Ecto neural progenitor cell (in vitro differentiated cells): ENCODE data around the gene ATP23.

Experiments used
- DNase-seq: peaks from one replicate; pipeline ENCODE4 v3.0.0-alpha.2; 2018; ENCODE audit warnings: low spot score

Gene ATP23

DNA sequence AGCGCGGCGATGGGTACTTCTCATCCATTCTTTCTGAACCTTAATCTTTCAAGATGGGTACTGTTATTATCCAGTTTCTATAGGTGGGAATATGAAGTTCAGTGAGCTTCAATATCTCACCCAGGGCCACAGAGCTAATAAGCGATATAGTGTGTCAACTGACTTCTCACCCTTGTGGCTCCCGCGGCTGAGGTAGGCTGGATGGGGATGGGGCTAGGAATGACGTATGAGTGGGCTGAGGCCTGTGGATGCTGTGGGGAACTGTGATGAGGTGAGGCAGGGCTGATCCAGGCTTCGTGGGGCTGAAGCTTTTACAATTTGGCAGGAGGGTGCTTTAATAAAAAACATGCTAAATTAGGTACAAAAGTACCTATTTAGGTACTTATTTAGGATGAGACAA is 32.9 kb upstream of the ATP23 start:
- no peak for DNase-seq

GRCh38 chr12:57909056-57909455 is 32.3 kb upstream of the ATP23 start:
- DNase-seq, result no peak

- no peak for DNase-seq
These were observed 31.8 kb upstream of the ATP23 start for GRCh38 chr12:57909611-57910010.

- DNase-seq, result no peak
These were observed 23.2 kb upstream of the ATP23 start for GRCh38 chr12:57918147-57918546.

- DNase-seq, result no peak
These were observed 14.3 kb upstream of the ATP23 start for GRCh38 chr12:57927086-57927485.

- DNase-seq, result no peak
These were observed 12.1 kb upstream of the ATP23 start for GRCh38 chr12:57929092-57929830.

DNA sequence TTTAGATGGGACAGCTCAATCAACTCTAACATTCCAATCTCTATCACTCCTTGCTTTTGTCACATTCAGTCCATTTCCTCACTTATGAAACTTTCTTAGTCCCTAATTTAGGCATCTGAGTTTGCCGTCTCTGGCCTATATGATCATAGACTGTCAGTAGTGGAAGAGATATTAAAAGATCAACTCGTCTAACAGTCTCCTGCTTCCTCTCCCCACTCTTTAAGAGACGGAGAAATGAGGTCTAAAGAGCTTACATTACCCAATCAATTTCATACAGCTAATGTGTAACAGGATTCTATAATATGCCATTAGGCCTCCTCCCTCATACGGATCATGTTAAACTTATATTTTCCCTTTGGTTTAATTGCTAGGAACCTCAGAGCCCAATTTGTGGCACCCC is 6.5 kb upstream of the ATP23 start:
- no peak for DNase-seq

DNA sequence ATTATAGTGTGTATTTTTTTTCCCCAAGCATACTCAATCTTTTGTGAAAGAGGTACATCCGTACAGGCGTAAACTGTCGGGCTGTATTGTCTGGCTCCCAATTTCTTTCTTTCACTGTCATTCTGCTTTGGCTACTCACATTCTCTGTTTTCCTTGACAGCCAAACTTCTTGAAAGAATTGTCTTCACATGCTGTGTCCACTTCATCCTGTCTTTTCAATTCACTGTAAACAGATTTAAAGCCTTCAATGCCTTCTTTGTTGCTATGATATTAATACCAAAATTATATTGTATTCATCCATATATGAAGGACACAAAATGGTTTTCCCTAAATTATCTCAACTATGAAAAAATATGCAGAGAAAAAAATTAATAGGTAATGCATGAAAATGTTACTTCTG is 6.0 kb upstream of the ATP23 start:
- DNase-seq, result no peak

DNA sequence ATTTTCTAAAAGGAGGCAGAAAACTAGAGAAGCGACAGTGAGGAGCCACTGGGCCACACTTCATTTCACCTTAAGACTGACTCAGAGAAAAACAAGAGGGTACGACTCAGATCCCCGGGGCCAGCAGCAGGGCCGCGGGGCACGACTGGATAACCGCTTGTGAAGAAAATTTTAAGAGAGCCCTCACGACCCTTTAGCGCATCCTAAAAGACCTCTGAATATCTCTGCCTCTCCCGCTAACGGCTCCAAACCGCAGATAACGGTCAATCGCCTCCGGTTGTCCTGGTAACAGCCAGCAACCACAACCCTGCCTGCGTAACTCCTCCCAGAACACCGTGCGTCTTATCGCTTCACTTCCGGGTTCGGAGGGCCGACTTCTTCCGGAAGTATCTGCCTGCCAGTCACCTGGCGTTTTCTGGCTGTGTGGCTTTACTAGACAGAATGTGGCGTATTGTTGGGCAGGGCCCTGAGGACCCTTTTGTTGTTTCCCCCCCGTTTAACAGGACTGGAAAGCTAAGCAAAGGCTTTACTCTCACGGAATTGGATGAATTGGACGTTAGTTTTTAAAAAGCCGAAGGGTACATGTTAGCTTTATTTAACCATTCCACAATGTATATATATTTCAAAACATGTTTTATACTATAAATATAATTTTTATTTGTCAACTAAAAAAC is 5.4 kb upstream of the ATP23 start:
- DNase-seq, result peak; percentile 92

- no peak for DNase-seq
These were observed 4.9 kb upstream of the ATP23 start for GRCh38 chr12:57936513-57936883.

- DNase-seq, result no peak
These were observed 2.1 kb upstream of the ATP23 start for GRCh38 chr12:57939291-57939690.

DNA sequence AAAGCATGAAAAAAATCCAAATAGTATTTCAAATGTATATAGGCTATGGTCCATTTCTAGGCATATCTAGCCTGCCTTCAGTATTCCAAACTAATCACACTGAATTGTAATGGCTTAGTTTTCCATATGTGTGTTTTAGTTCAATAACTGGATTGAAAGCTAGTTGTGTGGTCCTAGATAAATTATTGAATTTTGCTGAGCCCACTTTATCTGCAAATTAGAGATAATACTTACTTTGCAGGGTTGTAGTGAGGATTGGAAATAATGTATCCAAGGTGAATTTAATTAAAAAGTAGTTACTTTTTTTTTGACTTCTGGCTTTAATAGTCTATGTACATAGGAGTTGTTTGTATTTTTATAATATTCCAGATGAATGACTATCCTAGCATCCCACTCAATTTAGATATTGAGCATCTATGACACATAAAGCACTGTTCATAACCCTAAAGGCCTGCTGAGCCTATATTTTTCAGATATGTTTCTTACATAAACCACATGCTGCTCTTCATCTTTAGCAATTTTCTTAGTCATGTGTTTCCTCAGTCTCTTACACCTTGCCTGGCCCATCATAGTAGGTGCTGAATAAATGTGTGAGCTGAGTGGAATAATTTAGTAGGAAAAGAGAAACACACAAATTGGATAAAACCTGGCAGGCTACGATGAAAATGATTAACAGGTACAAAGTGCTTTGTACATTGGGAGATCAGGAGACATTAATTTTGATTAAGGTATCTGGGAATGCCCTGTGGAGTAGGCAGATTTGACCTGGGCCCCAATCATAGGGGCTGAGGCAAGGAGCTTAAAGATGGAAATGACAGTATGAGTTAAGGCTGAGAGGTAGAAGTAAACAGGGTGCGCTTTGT is 1.1 kb upstream of the ATP23 start:
- DNase-seq, result no peak

DNA sequence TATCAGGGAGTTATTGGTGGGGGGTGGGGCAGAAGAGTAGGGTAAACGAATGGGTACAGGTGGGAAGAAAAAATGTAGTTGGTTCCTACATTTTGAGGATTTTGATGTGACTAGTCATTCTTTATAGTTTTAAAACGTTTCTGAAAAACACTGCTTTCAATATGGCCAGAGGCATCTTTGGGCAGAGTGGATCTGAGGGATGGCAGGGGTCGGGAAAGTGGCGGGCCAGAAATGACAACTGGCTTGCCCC is 527 bp upstream of the ATP23 start:
- DNase-seq, result no peak

DNA sequence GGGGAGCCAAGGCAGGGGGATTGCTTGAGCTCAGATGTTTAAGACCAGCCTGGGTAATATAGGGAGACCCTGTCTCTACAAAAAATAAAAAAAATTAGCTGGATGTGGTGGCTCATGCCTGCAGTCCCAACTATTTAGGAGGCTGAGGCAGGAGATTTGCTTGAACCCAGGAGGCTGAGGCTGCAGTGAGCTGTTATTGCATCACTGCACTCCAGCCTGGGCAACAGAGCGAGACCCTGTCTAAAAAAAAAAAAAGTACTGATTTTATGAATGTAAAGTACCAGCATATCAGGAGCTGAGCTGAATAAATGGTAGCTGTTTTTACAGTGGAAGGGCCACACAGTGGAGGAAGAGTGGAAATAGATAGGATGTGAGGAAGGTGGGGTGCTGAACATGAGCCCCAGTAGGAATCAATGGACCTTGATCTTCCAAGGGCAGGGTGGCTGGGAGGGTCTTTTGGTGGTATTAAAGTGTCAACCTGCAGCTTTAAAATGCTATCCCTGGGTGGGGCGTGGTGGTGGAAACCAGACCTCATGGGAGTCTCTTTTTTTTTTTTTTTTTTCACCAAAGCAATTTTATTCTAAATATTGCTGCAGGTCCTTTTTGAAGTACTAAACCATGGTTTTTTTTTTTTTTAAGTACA is 2.2 kb downstream of the ATP23 start:
- no peak for DNase-seq

- DNase-seq, result no peak
These were observed 3.1 kb downstream of the ATP23 start for GRCh38 chr12:57944313-57945023.

- DNase-seq, result no peak
These were observed 11.4 kb downstream of the ATP23 start for GRCh38 chr12:57952766-57953165.

- no peak for DNase-seq
These were observed 13.4 kb downstream of the ATP23 start for GRCh38 chr12:57954768-57955167.

DNA sequence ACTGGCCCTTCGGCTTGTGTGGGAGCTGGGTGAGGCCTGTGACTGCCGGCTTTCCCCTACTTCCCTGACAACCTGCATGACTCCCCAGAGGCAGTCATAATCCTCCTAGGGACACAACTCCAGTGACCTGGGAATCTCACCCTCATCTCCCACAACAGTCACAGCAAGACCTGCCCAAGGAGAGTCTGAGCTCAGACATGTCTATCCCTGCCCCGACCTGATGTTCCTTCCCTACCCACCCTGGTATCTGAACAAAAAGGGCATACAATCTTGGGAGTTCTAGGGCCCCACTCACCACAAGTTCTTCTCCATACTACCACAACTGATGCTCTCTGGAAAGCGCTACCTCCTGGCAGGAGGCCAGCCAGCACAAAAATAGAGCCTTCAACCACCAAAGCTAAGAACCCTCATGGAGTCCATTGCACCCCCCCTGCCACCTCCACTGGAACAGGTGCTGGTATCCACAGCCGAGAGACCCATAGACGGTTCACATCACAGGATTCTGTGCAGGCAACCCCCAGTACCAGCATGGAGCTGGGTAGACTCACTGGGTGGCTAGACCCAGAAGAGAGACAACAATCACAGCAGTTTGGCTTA is 16.8 kb downstream of the ATP23 start:
- DNase-seq, result no peak

GRCh38 chr12:57964421-57964820 is 23.1 kb downstream of the ATP23 start:
- DNase-seq, result no peak

DNA sequence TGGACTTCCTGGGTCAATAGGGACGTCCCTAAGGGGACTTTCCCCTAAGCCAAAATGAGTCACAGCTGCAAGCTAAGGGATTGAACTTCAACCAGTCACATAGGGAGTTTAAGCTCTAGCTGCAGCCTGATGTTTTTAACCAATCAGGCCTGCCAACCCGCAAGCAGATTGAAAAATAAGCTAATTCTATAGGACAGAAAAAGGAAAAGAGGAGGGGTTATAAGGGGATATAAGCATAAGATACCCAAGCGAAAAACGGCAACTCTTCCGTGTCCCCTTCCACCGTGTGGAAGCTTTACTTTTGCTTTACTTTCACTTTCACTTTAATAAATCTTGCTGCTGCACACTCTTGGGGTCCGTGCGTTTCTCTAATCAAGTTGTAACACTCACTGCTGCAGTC is 24.4 kb downstream of the ATP23 start:
- DNase-seq, result no peak

GRCh38 chr12:57966536-57966935 is 25.2 kb downstream of the ATP23 start:
- no peak for DNase-seq
